K562 (cell line): Measurements from ENCODE around the gene NLGN2. TPM values are rescaled to one million over a fixed set of nuclear protein-coding genes. Genes with fewer than 3 reads are reported as not detected.

Source experiments
- ATAC-seq: fragments of 200-7000 bp; cut with Tn5 transposase; 3 replicates; pipeline ENCODE4 v1.9.1; 2020; ENCODE audit warnings: moderate library complexity
- BruUV-seq: library from RNA; stranded (reverse); fragments of 400-500 nt; replicated peaks from 2 replicates; lab custom pipeline; 2021; lab: Mats Ljungman, UMichigan
- CTCF ChIA-PET: fragments of 300-600 bp; formaldehyde crosslinking; extraction: SDS; loops from one replicate; lab custom pipeline; 2021; ENCODE audit warnings: low intra/inter-chr PET ratio; lab: Yijun Ruan, JAX
- POLR2A ChIA-PET: fragments of 300-600, 350-650 bp; sonication (Branson Sonifier 250); formaldehyde crosslinking; extraction: SDS; loops from one replicate; lab custom pipeline; 2021; ENCODE audit warnings: antibody characterized with exemption, inconsistent platforms; lab: Yijun Ruan, JAX
- DNase-seq, 4 experiments: peaks; one replicate each; pipeline versions ENCODE4 v3.0.0 to v3.0.0-alpha.2; 2011 to 2018; ENCODE audit warnings: low spot score in 3 of 4, mixed read lengths in 3 of 4; ENCODE audit errors: extremely low read depth in 1 of 4
- FAIRE-seq: peaks from 2 replicates; lab custom pipeline; 2011; peaks lifted over from hg19 to GRCh38; lab: Jason Lieb, UNC
- H2AFZ ChIP-seq: 2 replicates; pipeline ENCODE4 v1.6.0; 2011; ENCODE audit warnings: low read depth, low read length, control low read depth, inconsistent platforms
- H3K27ac ChIP-seq: fragments of 200-600 bp; 3 replicates; pipeline ENCODE4 v1.8.0; 2011; ENCODE audit warnings: low read depth, mild to moderate bottlenecking, control low read depth, inconsistent platforms, low read length, moderate library complexity, mixed read lengths; ENCODE audit errors: extremely low read depth
- H3K27me3 ChIP-seq, 2 experiments: fragments of 300-600 bp in 1 of 2; 2 replicates in 1 of 2; 3 replicates in 1 of 2; pipeline versions ENCODE4 v1.6.0 to v1.8.0; 2011; ENCODE audit warnings: inconsistent platforms in 2 of 2, low read length in 2 of 2, mild to moderate bottlenecking in 1 of 2, mixed read lengths in 1 of 2, moderate library complexity in 1 of 2; ENCODE audit not compliant: control insufficient read depth in 2 of 2, insufficient read depth in 2 of 2
- H3K36me3 ChIP-seq: fragments of 300-600 bp; 3 replicates; pipeline ENCODE4 v1.8.0; 2011; ENCODE audit warnings: mild to moderate bottlenecking, low read length, inconsistent platforms; ENCODE audit not compliant: control insufficient read depth, insufficient read depth
- H3K4me1 ChIP-seq, 2 experiments: fragments of 200-600 bp in 1 of 2; replicated peaks in 1 of 2; 2 replicates in 1 of 2; 3 replicates in 1 of 2; pipeline versions ENCODE4 v1.5.1 to v1.8.0; 2011; ENCODE audit warnings: inconsistent platforms in 2 of 2, low read length in 2 of 2, mild to moderate bottlenecking in 1 of 2, mixed read lengths in 1 of 2, moderate library complexity in 1 of 2; ENCODE audit not compliant: control insufficient read depth in 2 of 2, insufficient read depth in 2 of 2
- H3K4me2 ChIP-seq: 2 replicates; pipeline ENCODE4 v1.6.1; 2011; ENCODE audit warnings: low read length, control low read depth, inconsistent platforms, mixed read lengths; ENCODE audit not compliant: insufficient read depth
- H3K4me3 ChIP-seq: fragments of 200-600 bp; sonication (generic), shearing (Covaris generic); 2 replicates; pipeline ENCODE4 v1.5.1; 2016; ENCODE audit warnings: control low read depth, inconsistent platforms
- H3K79me2 ChIP-seq: fragments of 200-600 bp; 3 replicates; pipeline ENCODE4 v1.8.0; 2011; ENCODE audit warnings: low read length, inconsistent platforms; ENCODE audit not compliant: control insufficient read depth, insufficient read depth
- H3K9ac ChIP-seq, 2 experiments: 2 replicates each; pipeline versions ENCODE4 v1.6.0 to v1.6.1; 2011; ENCODE audit warnings: low read depth in 2 of 2, low read length in 2 of 2, control low read depth in 1 of 2, inconsistent platforms in 1 of 2, mild to moderate bottlenecking in 1 of 2, mixed read lengths in 1 of 2; ENCODE audit not compliant: insufficient read depth in 1 of 2
- H3K9me1 ChIP-seq: one replicate; pipeline ENCODE4 v1.6.0; 2011; ENCODE audit warnings: inconsistent platforms, mild to moderate bottlenecking, low read length, moderate library complexity; ENCODE audit not compliant: control insufficient read depth, insufficient read depth
- H3K9me3 ChIP-seq: replicated peaks from 2 replicates; pipeline ENCODE4 v1.5.1; 2011; ENCODE audit warnings: low read depth, low read length, inconsistent platforms; ENCODE audit not compliant: control insufficient read depth, insufficient read depth
- H4K20me1 ChIP-seq: replicated peaks from 2 replicates; pipeline ENCODE4 v1.6.1; 2011; ENCODE audit warnings: low read length, inconsistent platforms, mixed read lengths; ENCODE audit not compliant: control insufficient read depth, insufficient read depth
- ARHGAP35 ChIP-seq: fragments of 450-650 bp; IDR thresholded peaks from 2 replicates; pipeline ENCODE4 v1.6.1; 2018; ENCODE audit not compliant: partially characterized antibody
- ARID2 ChIP-seq: fragments of 450-650 bp; IDR thresholded peaks from 2 replicates; pipeline ENCODE4 v1.6.1; 2017; ENCODE audit warnings: antibody characterized with exemption, mild to moderate bottlenecking
- CREB5 ChIP-seq: fragments of 250-450 bp; sonication (Bioruptor Pico); IDR thresholded peaks from 2 replicates; pipeline ENCODE4 v1.5.0; 2020; ENCODE audit warnings: mild to moderate bottlenecking
- DACH1 ChIP-seq: fragments of 450-650 bp; IDR thresholded peaks from 2 replicates; pipeline ENCODE4 v1.6.1; 2018; ENCODE audit not compliant: partially characterized antibody
- ELF1 ChIP-seq: fragments of 200-800 bp; sonication (Bioruptor generic); IDR thresholded peaks from 2 replicates; pipeline ENCODE4 v1.6.1; 2016; ENCODE audit warnings: missing genetic modification characterization, missing compliant biosample characterization
- ETV6 ChIP-seq, 3 experiments: fragments of 150-350 bp in 1 of 3; sonication (generic) in 1 of 3; formaldehyde crosslinking in 1 of 3; IDR thresholded peaks; 2 replicates each; pipeline versions ENCODE4 v1.6.1 to v1.8.0; 2014 to 2022; ENCODE audit warnings: borderline replicate concordance in 2 of 3, low read depth in 2 of 3, antibody characterized with exemption in 1 of 3, low read length in 1 of 3, mild to moderate bottlenecking in 1 of 3, missing genetic modification reagents in 1 of 3
- FOXM1 ChIP-seq, 2 experiments: fragments of 450-650 bp in 1 of 2; sonication (generic) in 1 of 2; formaldehyde crosslinking in 1 of 2; IDR thresholded peaks; 2 replicates each; pipeline versions ENCODE4 v1.6.1 to v1.9.0; 2017 to 2022; ENCODE audit warnings: low read depth in 2 of 2, mild to moderate bottlenecking in 2 of 2, missing genetic modification reagents in 1 of 2, moderate library complexity in 1 of 2
- FOXP1 ChIP-seq: sonication (generic); formaldehyde crosslinking; IDR thresholded peaks from 2 replicates; pipeline ENCODE4 v1.8.0; 2022; ENCODE audit warnings: mild to moderate bottlenecking, missing genetic modification reagents
- MAX ChIP-seq: sonication (generic); formaldehyde crosslinking; IDR thresholded peaks from 2 replicates; pipeline ENCODE4 v1.9.0; 2022; ENCODE audit warnings: mild to moderate bottlenecking, missing genetic modification reagents
- NFE2 ChIP-seq: IDR thresholded peaks from 2 replicates; pipeline ENCODE4 v1.6.1; 2014; ENCODE audit warnings: antibody characterized with exemption, low read depth
- NFE2L1 ChIP-seq: fragments of 450-650 bp; IDR thresholded peaks from 2 replicates; pipeline ENCODE4 v1.6.1; 2016; ENCODE audit warnings: missing genetic modification characterization, low read depth, mild to moderate bottlenecking, missing compliant biosample characterization, moderate library complexity, borderline replicate concordance
- NFRKB ChIP-seq: fragments of 450-650 bp; IDR thresholded peaks from 2 replicates; pipeline ENCODE4 v1.6.1; 2016; ENCODE audit warnings: low read depth
- POLR2AphosphoS5 ChIP-seq: IDR thresholded peaks from 2 replicates; pipeline ENCODE4 v1.6.1; 2011; ENCODE audit warnings: mild to moderate bottlenecking, low read depth, low read length, moderate library complexity; ENCODE audit not compliant: control insufficient read depth, insufficient read depth
- RNF2 ChIP-seq: sonication (generic); IDR thresholded peaks from 2 replicates; pipeline ENCODE4 v1.6.1; 2016
- TCF3 ChIP-seq: sonication (generic); formaldehyde crosslinking; IDR thresholded peaks from 2 replicates; pipeline ENCODE4 v1.4.0; 2020; ENCODE audit warnings: mild to moderate bottlenecking, missing genetic modification reagents
- ZNF431 ChIP-seq: sonication (generic); formaldehyde crosslinking; IDR thresholded peaks from 2 replicates; pipeline ENCODE4 v1.8.0; 2022; ENCODE audit warnings: mild to moderate bottlenecking, missing genetic modification reagents
- ZNF561 ChIP-seq: fragments of 450-650 bp; formaldehyde crosslinking; conservative IDR thresholded peaks from 2 replicates; pipeline ENCODE4 v1.4.0; 2020; ENCODE audit warnings: mild to moderate bottlenecking, moderate library complexity
- ZNF696 ChIP-seq: fragments of 250-450 bp; sonication (Bioruptor Pico); conservative IDR thresholded peaks from 2 replicates; pipeline ENCODE4 v1.4.0; 2020; ENCODE audit warnings: mild to moderate bottlenecking, moderate library complexity
- WGBS: fragments of 100-300 bp; shearing (Covaris generic); methylation state at CpG from one replicate; pipeline ENCODE4 v1.1.6; 2016; ENCODE audit warnings: low coverage, mixed read lengths; ENCODE audit not compliant: insufficient coverage; ENCODE audit errors: missing lambda C conversion rate; 5-methylcytosine and 5-hydroxymethylcytosine counted together
- in situ Hi-C: fragments of 300-500 bp; cut with MboI; formaldehyde crosslinking; loops from 4 replicates; pipeline ENCODE4 v1.15.0; 2018; ENCODE audit warnings: inconsistent platforms, mixed read lengths
- intact Hi-C: fragments of 100-400 bp; cut with micrococcal nuclease; formaldehyde crosslinking; loops from 2 replicates; pipeline ENCODE4 v1.14.2; 2022
- polyA plus RNA-seq, 8 experiments: library from polyadenylated mRNA; depleted of rRNA in 4 of 8; stranded (reverse) in 5 of 8; unstranded in 3 of 8; fragments of >200 nt; fragmentation: Nextera tagmentation in 2 of 8; fragmentation: Illumina TruSeq in 1 of 8; extraction: Ambion mirVana in 2 of 8; extraction: Trizol in 1 of 8; gene quantifications; 2 replicates each; pipeline versions ENCODE4 v1.2.1 to v1.2.3, GENCODE V29; 2011 to 2014; ENCODE audit warnings: inconsistent platforms in 1 of 8, missing spikeins in 1 of 8
- total RNA-seq, 7 experiments: library from RNA; depleted of rRNA in 6 of 7; stranded (reverse); fragments of >200 nt in 6 of 7; fragmentation: Illumina TruSeq in 2 of 7; extraction: Trizol in 2 of 7; gene quantifications; 2 replicates each; pipeline versions ENCODE4 v1.2.1 to v1.2.3, GENCODE V29; 2011 to 2021; ENCODE audit warnings: low replicate concordance in 1 of 7

NLGN2 gene
- total and polyA plus RNA-seq, 9 of the 15 experiments (the other 6 are each of a cell fraction or from before 2014, with no cell fraction given), result 0.11 to 7.8 (median 0.77) TPM

GRCh38 chr17:7403727-7403976, 4.0 kb upstream of the NLGN2 start:
- H3K9me1 ChIP-seq, result no peaks in the 10 kb centered on the region
- peak overlapping the region; percentile 69 for H3K27ac ChIP-seq
- peak overlapping the region; percentile 75 to 85 for H3K9ac ChIP-seq
- ATAC-seq, result peak; percentile 68
- peaks cover 3% of the 10 kb centered on the region; the same call in 1 of the 3 replicates for H3K36me3 ChIP-seq
- no peaks in the 10 kb centered on the region for H3K9me3 ChIP-seq
- H3K4me1 ChIP-seq, result peaks cover 11 to 25% of the 10 kb centered on the region in 2 experiments; a peak in 3 of 5 replicates
- peak overlapping the region; percentile 68 for H3K4me3 ChIP-seq
- H3K4me2 ChIP-seq, result peak overlapping the region; percentile 79
- ChIA-PET POLR2A (interaction anchor here (0.6 to 1.8 kb wide), 10 partner anchors 11 to 195 kb away, joined by 3 to 23 read pairs (median 4); partner anchors contain the start of genes POLR2A and ZBTB4), CTCF (no interaction called here)
- peak overlapping the region; percentile 90 for H2AFZ ChIP-seq
- intact Hi-C loops, result loop anchor here (5.0 kb wide), 2 partner anchors 34 to 79 kb away; partner anchors contain the start of genes FGF11, POLR2A, SLC35G6 and TMEM102
- peak in 1 of 4 experiments; percentile 82 for DNase-seq
- peaks cover 8% of the 10 kb centered on the region; the same call in 2 of the 3 replicates for H3K79me2 ChIP-seq
- 0% methylated on average over 10 of the region's 13 CpGs for WGBS
- BruUV-seq, result no TSS peak
- H3K27me3 ChIP-seq, result no peaks in the 10 kb centered on the region
- in situ Hi-C loops, result no loop called here
- FAIRE-seq, result no peak
- H4K20me1 ChIP-seq, result no peaks in the 10 kb centered on the region
- TF ChIP-seq ZNF696 (CRISPR knock-in tag) (no peak), RNF2 (no peak), MAX (CRISPR knock-in tag) (0 out of 2 replicates have a peak, but pooled peaks have one; percentile 19), DACH1 (peak; percentile 25), NFE2L1 (tag) (no peak), NFE2 (no peak), ZNF561 (CRISPR knock-in tag) (no peak), ARHGAP35 (no peak), ETV6 (IDR thresholded peaks at IDR 0.05; ENCODE audit: borderline replicate concordance in 1 of 2, low read depth in 2 of 2, low read length in 1 of 2) (no peak), ETV6 (CRISPR knock-in tag; IDR thresholded peaks at IDR 0.05; ENCODE audit: borderline replicate concordance) (no peak), TCF3 (CRISPR knock-in tag) (no peak), POLR2AphosphoS5 (no peak), NFRKB (no peak), CREB5 (CRISPR knock-in tag) (no peak), FOXM1 (IDR thresholded peaks at IDR 0.05; ENCODE audit: low read depth) (peak; percentile 22; the same call in 1 of the 2 replicates), FOXM1 (CRISPR knock-in tag; IDR thresholded peaks at IDR 0.05; ENCODE audit: low read depth) (no peak), ZNF431 (CRISPR knock-in tag) (no peak), ARID2 (no peak), FOXP1 (CRISPR knock-in tag) (no peak), ELF1 (tag) (no peak)
